ENCODE measurements around the gene VWA8.
"Not testable (repeated sequence)": the region's sequence is repeated elsewhere in the genome, so short reads cannot be mapped to it uniquely, and the experiment has no call there.

The VWA8 gene

DNA sequence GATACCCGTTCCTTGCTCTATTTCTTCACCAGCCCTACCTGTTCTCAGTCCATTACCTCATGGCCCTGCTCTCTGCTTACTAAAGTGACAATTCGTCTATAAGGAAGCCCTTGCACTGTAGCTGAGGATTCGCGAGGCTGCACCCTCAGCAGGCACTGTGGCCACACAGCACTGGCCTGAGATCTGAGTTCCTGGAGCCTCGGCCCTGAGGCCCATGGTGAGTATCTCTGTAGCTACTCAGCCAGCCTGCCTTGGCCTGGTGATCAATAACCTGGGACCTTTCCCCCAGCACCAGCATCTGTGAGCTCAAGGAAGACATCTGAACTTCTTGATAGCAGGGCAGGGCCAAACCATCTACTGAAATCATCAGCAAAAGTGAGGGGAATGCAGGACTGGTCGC lies 412.9 kb downstream of the VWA8 start:
- DNase-seq, result no peak

DNA sequence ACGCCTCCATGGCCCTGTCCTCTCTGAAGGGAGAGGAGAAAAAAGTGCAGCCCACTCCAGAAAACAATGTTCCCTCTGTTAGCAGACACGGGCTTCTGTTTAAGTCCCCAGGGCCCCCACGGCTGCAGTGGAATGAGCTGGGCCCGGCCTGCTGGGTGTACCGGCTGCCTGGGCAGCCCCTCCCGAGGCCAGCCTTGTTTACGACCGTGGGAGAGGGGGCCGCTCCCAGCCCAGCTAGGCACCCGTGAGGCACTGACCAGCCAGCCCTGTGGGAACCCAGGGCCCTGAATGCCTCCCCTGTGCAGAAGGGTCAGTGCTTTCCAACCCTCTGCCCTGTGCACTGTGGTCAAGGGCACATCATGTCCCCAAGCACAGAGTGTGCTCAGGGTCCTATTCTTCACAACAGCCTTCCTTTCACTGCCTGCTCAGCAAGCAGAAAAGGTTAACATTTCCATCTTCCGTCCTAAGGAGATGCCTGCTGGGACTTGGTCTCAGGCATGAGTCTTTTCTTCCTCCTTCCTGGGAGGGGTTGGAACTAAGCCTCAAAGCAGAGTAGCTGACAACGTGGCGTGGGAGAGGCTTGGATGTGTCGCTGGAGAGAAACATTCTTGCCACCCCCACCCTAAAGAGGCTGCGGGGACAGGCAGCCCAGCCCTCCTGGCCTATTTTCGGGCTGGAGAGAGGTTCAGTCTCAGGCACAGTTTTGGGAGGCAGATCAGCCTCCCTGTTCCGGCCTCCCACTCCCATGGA lies 413.5 kb downstream of the VWA8 start:
- DNase-seq, result no peak

DNA sequence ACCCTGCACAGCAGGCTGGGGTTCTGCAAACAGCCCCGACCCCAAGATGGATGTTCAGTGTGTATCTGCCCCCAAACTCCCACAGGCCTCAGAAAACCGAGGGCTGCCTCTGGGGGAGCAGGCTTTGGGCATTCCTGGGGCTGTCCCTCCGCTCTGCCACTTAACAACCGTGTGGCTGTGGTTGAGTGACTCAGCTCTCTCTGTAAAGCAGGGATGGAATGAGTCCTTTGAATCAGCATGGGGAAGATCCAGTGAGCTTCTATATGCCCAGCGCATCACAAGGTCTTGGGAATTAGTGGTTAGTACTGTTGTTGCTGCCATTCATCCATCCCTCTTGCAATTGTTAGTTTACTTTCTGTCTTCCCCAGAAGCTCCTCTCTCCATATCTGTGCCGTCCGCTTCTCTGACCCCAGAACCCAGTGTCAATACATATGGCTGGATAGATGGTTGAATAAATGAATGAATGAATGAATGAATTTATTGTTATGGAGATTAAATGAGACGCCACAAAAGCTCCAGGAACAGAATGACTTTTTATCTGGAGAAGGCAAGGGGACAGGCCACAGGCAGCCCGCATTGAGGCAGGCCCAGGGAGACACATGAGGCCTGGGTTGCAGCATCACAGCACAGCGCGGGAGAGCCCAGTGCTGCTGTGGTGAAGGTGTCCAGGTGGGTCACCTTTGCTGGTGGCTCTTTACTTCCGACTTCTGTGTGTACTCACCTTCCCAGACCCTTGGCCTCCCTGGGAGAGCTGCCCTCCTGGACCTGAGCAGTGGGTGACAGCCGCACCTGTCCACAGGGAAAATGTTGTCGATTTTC lies 414.3 kb downstream of the VWA8 start:
- no peak for DNase-seq

GRCh38 chr13:41545432-41545707 lies 415.5 kb downstream of the VWA8 start:
- DNase-seq, result no peak

- DNase-seq, result no peak
These were observed 417.1 kb downstream of the VWA8 start for GRCh38 chr13:41543664-41544300.

DNA sequence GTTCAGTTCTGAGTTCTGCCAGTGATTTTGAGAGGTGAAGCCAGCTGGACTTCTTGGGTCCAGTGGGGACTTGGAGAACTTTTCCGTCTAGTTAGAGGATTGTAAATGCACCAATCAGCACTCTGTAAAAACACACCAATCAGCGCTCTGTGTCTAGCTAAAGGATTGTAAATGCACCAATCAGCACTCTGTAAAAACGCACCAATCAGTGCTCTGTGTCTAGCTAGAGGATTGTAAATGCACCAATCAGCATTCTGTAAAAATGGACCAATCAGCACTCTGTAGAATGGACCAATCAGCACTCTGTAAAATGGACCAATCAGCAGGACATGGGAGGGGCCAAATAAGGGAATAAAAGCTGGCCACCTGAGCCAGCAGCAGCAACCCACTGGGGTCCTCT lies 418.1 kb downstream of the VWA8 start:
- not testable (repeated sequence) for DNase-seq

- DNase-seq, result no peak
These were observed 418.6 kb downstream of the VWA8 start for GRCh38 chr13:41542281-41542680.

GRCh38 chr13:41541142-41541938 lies 419.6 kb downstream of the VWA8 start:
- DNase-seq, result no peak

- not testable (repeated sequence) for DNase-seq
These were observed 420.7 kb downstream of the VWA8 start for GRCh38 chr13:41540240-41540639.

GRCh38 chr13:41533266-41534052 lies 427.4 kb downstream of the VWA8 start:
- no peak for DNase-seq

GRCh38 chr13:41528021-41528420 lies 432.9 kb downstream of the VWA8 start:
- DNase-seq, result no peak

DNA sequence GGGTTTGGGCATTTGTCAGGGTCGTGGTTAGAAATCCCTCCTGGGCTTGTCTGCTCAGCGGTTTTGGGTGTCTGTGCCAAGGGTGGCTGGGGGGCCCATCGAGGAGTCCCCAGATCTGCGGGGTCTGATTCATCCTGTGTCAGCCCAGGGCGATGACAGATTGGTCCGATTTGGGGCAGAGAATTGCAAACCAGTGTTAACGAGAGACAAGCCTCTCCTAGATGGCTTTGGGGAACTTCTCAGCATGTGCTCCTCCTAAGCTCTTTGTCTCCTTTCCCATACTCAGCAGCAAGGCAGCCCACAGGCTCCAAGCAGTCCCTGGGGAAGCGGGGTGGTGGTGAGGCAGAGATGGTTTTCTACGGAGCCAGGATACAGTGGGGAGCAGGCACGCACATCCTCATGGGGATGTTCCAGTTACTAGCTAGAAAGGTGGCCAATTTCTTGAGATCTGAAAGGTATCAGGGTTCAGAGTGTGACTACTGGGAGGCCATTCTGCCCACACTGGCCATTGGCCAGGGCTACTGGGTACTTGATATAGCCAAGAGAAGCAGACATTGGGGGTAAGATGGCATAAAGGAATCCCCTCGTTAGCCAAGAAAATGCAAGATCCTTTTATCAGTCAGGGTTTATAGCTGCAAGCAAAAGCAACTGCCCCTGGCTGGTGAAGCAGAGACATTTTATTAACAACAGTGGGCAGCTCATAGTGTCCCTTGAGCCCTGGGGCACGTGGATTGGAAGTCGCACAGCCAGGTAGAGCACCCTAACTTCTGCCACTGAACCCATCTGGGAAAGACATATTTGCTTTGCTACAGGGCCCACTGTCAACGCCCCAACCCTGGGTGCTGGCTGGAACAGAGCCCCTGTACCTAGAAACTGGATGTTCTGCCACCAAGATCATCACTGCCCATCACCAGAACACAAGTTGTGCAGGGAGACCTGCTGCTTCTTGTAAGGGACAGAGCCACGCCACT lies 440.0 kb downstream of the VWA8 start:
- DNase-seq, result no peak

GRCh38 chr13:41520016-41520659 lies 440.8 kb downstream of the VWA8 start:
- no peak for DNase-seq

Measured in NCI-H2081 (cell line).